HCT116 (cell line): ENCODE measurements around the gene SMIM8. TPM values are rescaled to one million over a fixed set of nuclear protein-coding genes. Genes with fewer than 3 reads are reported as not detected.

Source experiments
- EGR1 ChIP-seq: IDR thresholded peaks from 2 replicates; pipeline ENCODE4 v1.6.1; 2012; ENCODE audit warnings: low read depth
- ELF1 ChIP-seq: IDR thresholded peaks from 2 replicates; pipeline ENCODE4 v1.6.1; 2012; ENCODE audit warnings: low read depth, borderline replicate concordance
- EZH2phosphoT487 ChIP-seq: fragments of 200-600 bp; IDR thresholded peaks from 2 replicates; pipeline ENCODE4 v1.6.1; 2018; ENCODE audit warnings: antibody characterized with exemption, borderline replicate concordance
- POLR2A ChIP-seq: IDR thresholded peaks from 2 replicates; pipeline ENCODE4 v1.7.0; 2011; ENCODE audit warnings: borderline replicate concordance; ENCODE audit not compliant: insufficient read depth, insufficient read length; ENCODE audit errors: extremely low read depth
- POLR2AphosphoS5 ChIP-seq: IDR thresholded peaks from 2 replicates; pipeline ENCODE4 v1.6.1; 2011; ENCODE audit warnings: mild to moderate bottlenecking, low read depth, low read length, moderate library complexity
- SP1 ChIP-seq: IDR thresholded peaks from 2 replicates; pipeline ENCODE4 v1.6.1; 2012; ENCODE audit warnings: low read depth
- SRF ChIP-seq: IDR thresholded peaks from 2 replicates; pipeline ENCODE4 v1.6.1; 2012; ENCODE audit warnings: low read depth
- TCF7L2 ChIP-seq: IDR thresholded peaks from 2 replicates; pipeline ENCODE4 v1.7.0; 2011; ENCODE audit warnings: borderline replicate concordance, inconsistent platforms; ENCODE audit not compliant: insufficient read depth, insufficient read length; ENCODE audit errors: extremely low read depth
- ZFX ChIP-seq: fragments of 450-650 bp; IDR thresholded peaks from 2 replicates; pipeline ENCODE4 v1.6.1; 2017
- total RNA-seq: library from RNA; stranded (reverse); gene quantifications from one replicate; pipeline ENCODE4 v1.2.1, GENCODE V29; 2021; ENCODE audit not compliant: unreplicated experiment
- TF ChIP-seq, protein P1 (sequence below): IDR thresholded peaks from 2 replicates; pipeline ENCODE4 v1.6.1; 2011; ENCODE audit warnings: mild to moderate bottlenecking, low read length, moderate library complexity; ENCODE audit not compliant: insufficient replicate concordance; ENCODE audit errors: extremely low read depth
- TF ChIP-seq, protein P2 (sequence below): IDR thresholded peaks from 2 replicates; pipeline ENCODE4 v1.6.1; 2012; ENCODE audit warnings: low read depth

Gene SMIM8
- total RNA-seq, 1 experiment from 2014 or later = 8.0 TPM

DNA sequence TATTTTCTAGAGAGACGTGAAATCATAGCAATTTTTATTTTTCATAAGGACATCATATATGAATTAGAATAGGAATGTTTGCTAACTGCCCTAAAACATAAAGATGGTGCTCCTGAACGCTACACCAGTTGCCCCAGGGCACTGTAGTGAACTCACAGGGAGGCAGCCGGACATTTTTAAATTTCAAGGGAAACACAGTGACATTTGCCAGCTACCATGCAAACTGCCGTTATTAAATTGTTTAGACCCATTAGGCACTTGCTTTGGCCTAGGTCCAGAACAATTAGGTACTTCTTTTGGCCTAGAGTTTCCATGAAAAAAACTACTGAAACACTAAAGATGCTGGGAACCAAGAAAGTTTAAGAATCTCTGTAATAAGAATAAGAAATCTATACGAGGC, 60.5 kb downstream of the SMIM8 start (continued):
- TF ChIP-seq, protein P1, sequence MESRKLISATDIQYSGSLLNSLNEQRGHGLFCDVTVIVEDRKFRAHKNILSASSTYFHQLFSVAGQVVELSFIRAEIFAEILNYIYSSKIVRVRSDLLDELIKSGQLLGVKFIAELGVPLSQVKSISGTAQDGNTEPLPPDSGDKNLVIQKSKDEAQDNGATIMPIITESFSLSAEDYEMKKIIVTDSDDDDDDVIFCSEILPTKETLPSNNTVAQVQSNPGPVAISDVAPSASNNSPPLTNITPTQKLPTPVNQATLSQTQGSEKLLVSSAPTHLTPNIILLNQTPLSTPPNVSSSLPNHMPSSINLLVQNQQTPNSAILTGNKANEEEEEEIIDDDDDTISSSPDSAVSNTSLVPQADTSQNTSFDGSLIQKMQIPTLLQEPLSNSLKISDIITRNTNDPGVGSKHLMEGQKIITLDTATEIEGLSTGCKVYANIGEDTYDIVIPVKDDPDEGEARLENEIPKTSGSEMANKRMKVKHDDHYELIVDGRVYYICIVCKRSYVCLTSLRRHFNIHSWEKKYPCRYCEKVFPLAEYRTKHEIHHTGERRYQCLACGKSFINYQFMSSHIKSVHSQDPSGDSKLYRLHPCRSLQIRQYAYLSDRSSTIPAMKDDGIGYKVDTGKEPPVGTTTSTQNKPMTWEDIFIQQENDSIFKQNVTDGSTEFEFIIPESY = no peak
- TF ChIP-seq ZFX (no peak), POLR2A (no peak), POLR2AphosphoS5 (no peak), EZH2phosphoT487 (no peak), ELF1 (no peak), EGR1 (no peak), SP1 (no peak), SRF (no peak), TCF7L2 (no peak)
- TF ChIP-seq, protein P2, sequence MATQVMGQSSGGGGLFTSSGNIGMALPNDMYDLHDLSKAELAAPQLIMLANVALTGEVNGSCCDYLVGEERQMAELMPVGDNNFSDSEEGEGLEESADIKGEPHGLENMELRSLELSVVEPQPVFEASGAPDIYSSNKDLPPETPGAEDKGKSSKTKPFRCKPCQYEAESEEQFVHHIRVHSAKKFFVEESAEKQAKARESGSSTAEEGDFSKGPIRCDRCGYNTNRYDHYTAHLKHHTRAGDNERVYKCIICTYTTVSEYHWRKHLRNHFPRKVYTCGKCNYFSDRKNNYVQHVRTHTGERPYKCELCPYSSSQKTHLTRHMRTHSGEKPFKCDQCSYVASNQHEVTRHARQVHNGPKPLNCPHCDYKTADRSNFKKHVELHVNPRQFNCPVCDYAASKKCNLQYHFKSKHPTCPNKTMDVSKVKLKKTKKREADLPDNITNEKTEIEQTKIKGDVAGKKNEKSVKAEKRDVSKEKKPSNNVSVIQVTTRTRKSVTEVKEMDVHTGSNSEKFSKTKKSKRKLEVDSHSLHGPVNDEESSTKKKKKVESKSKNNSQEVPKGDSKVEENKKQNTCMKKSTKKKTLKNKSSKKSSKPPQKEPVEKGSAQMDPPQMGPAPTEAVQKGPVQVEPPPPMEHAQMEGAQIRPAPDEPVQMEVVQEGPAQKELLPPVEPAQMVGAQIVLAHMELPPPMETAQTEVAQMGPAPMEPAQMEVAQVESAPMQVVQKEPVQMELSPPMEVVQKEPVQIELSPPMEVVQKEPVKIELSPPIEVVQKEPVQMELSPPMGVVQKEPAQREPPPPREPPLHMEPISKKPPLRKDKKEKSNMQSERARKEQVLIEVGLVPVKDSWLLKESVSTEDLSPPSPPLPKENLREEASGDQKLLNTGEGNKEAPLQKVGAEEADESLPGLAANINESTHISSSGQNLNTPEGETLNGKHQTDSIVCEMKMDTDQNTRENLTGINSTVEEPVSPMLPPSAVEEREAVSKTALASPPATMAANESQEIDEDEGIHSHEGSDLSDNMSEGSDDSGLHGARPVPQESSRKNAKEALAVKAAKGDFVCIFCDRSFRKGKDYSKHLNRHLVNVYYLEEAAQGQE = no peak
- TF ChIP-seq, all 23 proteins: peak for 0
